NCI-H748 (cell line): ENCODE results near the gene AFF1.
"Not testable (repeated sequence)": the region's sequence is repeated elsewhere in the genome, so short reads cannot be mapped to it uniquely, and the experiment has no call there.

ENCODE experiments used
- DNase-seq: peaks from one replicate; lab custom pipeline; 2025; ENCODE audit not compliant: unreplicated experiment; lab: John Stamatoyannopoulos, UW

Gene AFF1

DNA sequence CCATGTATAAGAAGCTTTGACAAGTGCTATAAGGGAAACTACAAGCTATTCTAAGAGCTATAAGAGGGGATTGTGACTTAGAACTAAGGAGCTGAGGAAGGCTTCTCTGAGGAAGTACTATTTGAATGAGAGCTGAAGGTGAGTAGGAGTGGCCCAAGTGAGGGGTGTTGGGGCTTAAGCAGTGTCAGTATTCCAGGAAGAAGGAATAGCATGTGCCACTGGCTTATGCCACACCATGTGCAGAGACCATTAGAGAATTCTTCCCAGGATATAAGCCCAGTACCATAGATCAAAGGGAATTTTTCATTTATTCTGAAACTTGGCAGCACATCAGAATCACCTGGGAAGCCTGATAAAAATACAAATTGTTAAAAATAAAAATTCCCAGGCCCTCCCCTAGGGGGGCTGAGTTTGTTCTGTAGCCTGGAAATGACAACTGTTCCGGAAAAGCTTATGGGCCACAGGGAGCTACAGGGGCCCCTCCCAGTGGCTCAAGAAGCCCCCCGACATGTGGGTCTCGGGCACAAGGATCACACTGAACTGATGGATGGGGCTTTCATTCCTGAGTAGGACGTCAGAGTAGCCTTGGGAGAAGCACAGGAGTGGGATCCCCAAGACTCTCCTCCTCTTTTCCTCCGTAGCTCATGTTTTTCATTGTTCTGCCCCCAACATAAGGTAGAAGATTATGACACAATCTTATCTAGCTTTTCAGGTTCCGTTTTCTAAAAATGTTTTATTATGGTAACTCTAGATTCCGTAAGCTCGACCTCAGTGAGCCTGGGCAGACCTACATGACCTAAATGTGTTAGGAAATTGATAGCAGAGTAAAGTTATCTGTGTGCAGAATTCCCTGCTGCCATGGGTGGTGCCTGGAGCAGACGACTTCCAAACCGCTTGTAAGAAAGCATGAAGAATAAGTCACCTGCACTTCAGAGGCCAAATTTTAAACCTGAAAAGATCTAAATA is 119.3 kb downstream of the AFF1 start:
- DNase-seq = no peak

DNA sequence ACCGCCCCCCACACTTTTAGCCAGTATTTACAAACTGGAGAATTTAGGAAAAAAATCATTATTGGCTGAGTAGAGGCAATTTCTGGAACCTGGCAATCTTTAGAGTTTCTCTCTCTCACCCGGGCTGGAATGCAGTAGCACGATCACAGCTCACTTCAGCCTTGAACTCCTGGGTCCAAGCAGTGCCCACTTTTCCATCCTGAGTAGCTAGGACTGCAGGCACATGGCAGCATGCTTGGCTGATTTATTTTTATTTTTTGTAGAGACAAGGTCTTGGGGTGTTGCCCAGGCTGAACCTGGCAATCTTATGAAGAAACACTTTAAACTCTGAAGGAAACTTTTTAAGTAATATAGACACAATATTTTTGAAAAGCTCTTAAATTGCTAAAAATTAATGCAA is 120.1 kb downstream of the AFF1 start:
- no peak for DNase-seq

- no peak for DNase-seq
These were observed 120.5 kb downstream of the AFF1 start for GRCh38 chr4:87055311-87055710.

DNA sequence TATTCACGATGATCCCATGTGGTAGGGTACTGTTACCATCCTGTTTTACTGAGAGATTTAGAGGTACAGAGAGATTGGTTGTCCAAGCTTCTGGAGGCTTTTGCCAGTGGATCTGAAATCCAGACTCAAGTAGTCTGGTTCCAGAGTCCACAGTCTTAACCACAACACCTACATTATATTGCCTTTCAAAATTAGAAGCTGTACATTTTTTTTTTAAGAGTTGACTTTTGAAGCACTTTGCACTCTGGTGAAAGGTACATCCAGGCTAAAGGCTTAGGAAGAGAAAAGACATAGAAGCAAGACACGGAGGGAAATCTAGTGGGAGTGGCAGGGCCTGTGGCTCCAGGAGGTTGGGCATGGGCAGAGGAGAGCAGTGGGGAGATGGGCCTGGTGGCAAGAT is 122.1 kb downstream of the AFF1 start:
- no peak for DNase-seq

- no peak for DNase-seq
These were observed 123.1 kb downstream of the AFF1 start for GRCh38 chr4:87057835-87058355.

DNA sequence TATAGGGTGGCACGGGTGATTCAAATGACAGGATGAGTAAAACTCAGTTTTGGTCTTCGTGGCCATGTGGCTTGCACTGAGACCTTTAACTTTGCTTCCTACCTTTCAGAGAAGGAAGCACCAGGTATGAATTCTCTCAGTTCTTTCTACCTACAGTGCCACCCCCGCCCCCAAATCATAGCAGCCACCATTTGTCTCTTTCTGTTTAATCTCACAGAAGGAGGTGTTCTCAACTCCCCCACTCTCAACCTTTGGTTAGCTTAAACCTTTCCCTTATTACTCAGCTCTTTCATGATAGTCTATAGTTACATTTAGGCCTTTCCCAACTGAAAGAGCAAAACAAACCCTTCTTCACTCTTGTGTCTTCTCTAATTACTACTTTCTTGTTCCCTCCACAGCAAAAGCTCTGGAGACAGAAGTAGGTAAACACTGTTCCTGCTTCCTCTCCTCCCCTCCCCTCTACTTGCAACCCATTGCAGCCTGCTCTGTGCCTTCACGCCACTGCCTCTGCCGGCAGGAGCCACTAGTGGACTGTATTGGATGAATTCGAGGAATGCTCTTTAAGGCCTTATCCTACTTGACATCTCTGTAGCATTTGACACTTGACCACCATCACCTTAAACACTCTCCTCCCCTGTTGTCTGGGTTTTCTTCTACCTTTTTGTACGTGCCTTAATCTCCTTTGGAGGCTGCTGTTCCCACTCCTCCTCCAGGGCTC is 123.7 kb downstream of the AFF1 start:
- no peak for DNase-seq

GRCh38 chr4:87060957-87061356 is 126.1 kb downstream of the AFF1 start:
- no peak for DNase-seq

- DNase-seq = no peak
These were observed 130.2 kb downstream of the AFF1 start for GRCh38 chr4:87065021-87065420.

DNA sequence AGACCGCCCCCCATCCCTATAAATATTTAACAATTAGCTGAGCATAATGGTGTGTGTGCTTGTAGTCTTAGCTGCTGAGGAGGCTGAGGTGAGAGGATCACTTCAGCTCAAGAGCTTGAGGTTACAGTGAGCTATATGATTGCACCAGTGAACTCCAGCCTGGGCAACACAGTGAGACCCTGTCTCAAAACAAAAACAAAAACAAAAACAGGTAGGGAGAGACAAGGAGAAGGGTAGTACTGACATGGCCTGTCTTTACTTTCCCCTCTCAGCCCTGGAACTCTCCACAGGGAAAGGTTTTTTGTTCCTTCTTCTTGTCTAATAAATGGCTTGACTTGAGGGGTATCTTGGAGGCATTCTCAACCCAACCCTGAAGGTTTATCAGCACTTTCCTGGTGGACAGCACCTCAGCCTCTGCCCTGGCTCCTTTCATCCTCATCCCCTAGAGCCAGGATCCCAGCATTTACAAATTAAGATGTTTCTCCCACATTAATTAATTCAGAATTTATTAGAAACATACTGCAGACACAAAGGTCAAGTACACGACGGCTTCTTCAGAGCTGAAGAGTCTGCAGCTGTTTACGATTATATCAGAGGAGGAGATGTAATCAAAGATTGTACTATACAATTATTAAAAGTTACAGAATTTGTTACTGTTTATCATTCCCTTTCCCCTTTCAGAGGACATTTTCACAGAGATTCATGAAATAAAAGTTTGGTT is 131.8 kb downstream of the AFF1 start:
- DNase-seq = no peak

GRCh38 chr4:87067124-87067885 is 132.5 kb downstream of the AFF1 start:
- DNase-seq = no peak

DNA sequence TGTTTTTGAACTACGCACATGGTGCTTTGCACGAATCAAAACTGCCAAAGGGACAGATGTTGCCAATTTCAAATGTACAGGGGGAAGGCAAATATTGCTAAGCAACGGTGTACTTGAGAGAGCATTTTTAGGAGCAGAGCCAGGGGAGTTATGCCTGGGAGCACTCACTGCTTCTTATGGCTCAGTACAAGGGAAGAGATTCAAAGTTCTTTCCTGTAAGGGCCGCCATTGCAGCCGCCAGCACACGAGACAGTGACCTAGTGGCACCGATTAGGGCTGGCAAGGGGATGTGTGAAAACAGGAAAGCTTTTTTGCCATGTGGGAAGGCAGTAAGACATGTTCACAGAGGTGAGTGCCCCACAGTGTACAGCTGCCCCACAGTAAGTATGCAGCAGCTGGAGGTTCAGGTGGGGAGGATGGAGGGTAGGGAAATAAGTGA is 133.8 kb downstream of the AFF1 start:
- DNase-seq = peak; percentile 65

GRCh38 chr4:87069037-87069742 is 134.4 kb downstream of the AFF1 start:
- no peak for DNase-seq

DNA sequence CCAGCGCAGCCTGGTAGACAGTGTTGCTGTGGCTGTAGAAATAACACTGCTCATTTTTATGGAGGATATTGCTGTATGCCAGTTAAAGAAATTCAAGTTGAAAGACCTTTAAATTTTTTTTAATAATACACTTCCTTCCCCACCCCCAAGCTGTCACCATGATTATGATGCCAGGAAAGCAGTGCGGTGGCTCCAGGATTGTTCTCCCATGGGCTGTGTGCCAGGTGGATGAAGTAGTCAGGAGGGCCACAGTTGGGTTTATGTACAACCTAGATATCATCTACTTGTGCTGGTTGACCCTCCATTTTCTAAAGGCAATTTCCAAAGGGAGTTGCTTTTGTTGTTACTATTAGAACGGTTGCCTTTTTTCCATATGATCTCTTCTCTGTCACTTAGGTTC is 136.6 kb downstream of the AFF1 start:
- DNase-seq = no peak

GRCh38 chr4:87072545-87072944 is 137.7 kb downstream of the AFF1 start:
- not testable (repeated sequence) for DNase-seq

DNA sequence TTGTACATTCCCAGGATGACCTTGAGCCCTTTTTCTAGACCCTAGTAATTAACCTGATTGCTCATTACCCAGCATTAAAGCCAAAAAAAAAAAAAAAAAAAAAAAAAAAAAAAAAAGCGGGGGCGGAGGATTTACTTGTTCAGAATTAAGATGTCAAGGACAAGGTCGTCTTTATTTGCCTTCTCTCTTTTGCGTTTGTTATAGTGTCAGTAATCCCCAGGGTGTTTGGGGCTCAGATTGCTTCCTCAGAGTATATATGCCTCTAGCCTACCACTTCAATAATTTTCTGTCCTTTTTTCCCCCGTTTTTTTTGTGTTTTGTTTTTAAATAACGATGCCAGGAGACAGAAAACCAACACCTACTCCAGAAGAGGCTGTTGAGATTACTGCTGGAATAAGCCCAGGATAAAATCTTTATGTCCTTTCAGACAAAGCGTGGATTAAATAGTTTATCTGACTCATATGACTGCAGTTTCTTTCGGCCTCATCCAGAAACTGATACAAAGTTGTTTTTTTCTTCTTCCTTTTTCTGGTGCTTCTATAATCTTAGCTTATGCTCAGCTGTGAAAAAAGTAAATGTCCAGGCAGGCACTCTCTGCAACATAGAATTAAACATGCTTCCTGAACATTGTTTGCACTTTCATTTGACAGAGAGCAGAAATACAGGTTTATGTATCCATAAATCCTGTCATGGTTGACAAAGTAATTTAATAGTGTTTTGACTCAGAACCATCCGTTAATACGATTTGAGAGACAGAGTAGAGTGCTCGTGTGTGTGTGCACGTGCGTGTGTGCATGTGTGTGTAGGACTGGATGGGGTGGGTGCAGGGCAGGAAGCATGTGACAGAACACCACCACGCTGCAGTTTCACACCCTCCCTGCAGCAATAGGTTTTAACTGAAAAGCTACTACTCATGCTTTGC is 138.6 kb downstream of the AFF1 start:
- peak; percentile 84 for DNase-seq

DNA sequence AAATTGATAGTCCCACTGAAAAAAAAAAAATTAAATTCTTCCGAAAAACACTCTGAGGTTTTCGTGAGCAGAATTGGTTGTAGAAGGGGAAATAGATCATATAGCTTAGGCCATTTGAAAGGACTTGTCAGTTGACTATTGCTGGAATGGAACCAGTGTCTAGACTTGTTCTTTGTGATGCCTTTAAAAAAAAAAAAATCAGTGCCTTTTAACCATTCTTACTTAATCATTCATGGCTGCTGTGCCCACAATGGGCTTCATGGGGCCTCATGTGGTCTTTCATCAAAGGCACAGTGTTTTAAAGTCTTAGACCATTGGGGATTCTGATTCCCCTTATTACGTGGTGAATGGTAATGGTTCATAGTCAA is 139.3 kb downstream of the AFF1 start:
- no peak for DNase-seq

DNA sequence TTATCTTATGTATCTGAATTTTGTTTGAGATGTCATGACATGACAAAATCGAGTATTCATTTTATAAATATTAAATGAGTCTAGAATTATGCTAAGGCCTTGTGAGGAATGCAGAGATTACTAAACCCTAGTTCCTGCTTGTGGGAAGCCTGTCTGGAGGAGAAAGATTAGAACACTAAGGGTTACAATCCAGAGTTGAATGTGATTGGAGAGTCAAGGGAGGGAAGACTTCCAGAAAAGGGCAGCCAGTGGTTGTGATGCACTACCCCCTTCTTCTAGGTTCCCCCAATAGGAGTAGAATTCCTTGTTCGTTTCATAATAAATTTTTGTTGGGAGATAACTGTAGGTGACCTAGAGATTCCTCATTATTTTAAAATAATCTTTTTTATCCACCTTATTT is 141.1 kb downstream of the AFF1 start:
- no peak for DNase-seq

GRCh38 chr4:87076690-87077358 is 142.0 kb downstream of the AFF1 start:
- DNase-seq = no peak
